Left ventricle myocardium inferior (tissue), 1 donor: ENCODE data around the gene ARHGAP12. TPM values are rescaled to one million over a fixed set of nuclear protein-coding genes. Genes with fewer than 3 reads are reported as not detected.

Experiments
- DNase-seq: peaks from one replicate; pipeline ENCODE4 v3.0.0-alpha.2; 2020
- H3K27ac ChIP-seq: fragments of 200-600 bp; replicated peaks from 2 replicates; pipeline ENCODE4 v1.8.0; 2021
- H3K27me3 ChIP-seq: fragments of 200-600 bp; 2 replicates; pipeline ENCODE4 v1.8.0; 2021; ENCODE audit warnings: low read depth
- H3K36me3 ChIP-seq: fragments of 200-600 bp; 2 replicates; pipeline ENCODE4 v1.8.0; 2021
- H3K4me1 ChIP-seq: fragments of 200-600 bp; 2 replicates; pipeline ENCODE4 v1.8.0; 2021
- H3K4me3 ChIP-seq: fragments of 200-600 bp; 2 replicates; pipeline ENCODE4 v1.8.0; 2021; ENCODE audit warnings: mild to moderate bottlenecking, moderate library complexity
- H3K9me3 ChIP-seq: fragments of 200-600 bp; replicated peaks from 2 replicates; pipeline ENCODE4 v1.8.0; 2021
- CTCF ChIP-seq: fragments of 200-600 bp; IDR thresholded peaks from 2 replicates; pipeline ENCODE4 v1.8.0; 2021; ENCODE audit warnings: antibody characterized with exemption, mild to moderate bottlenecking, borderline replicate concordance
- intact Hi-C: fragments of 100-400 bp; cut with micrococcal nuclease; formaldehyde crosslinking; loops from one replicate; pipeline ENCODE4 v1.11.0; 2022
- total RNA-seq: library from RNA; stranded (reverse); fragmentation: NEBNext Ultra II Directional; extraction: Animal tissue kit (Norgen Biotek cat#: 25700); gene quantifications from one replicate; pipeline ENCODE4 v1.2.1, GENCODE V29; 2021
- donor health status: DM: no; HTN: yes; CAD: no; lungs with severe emphysema.

Gene ARHGAP12
- total RNA-seq, 1 donor from 2014 or later: 22.1 TPM

GRCh38 chr10:31940839-31941653 lies 12.4 kb upstream of the ARHGAP12 start:
- no peak overlapping the region for H3K27ac ChIP-seq

GRCh38 chr10:31939797-31940708 lies 11.4 kb upstream of the ARHGAP12 start:
- no peaks in the 10 kb centered on the region for H3K27me3 ChIP-seq
- intact Hi-C loops: loop anchor here (10.0 kb wide), 1 partner anchor 75 kb away; no protein-coding TSS in a partner anchor
- H3K27ac ChIP-seq: no peak overlapping the region
- no peak for TF ChIP-seq CTCF
- H3K4me3 ChIP-seq: no peak overlapping the region
- H3K36me3 ChIP-seq: no peaks in the 10 kb centered on the region
- no peaks in the 10 kb centered on the region for H3K9me3 ChIP-seq
- DNase-seq: no peak
- H3K4me1 ChIP-seq: no peaks in the 10 kb centered on the region

More at GRCh38 chr10:31940839-31941653, 12.4 kb upstream of the ARHGAP12 start:
- Histone ChIP-seq H3K9me3 (no peaks in the 10 kb centered on the region), H3K36me3 (no peaks in the 10 kb centered on the region), H3K27me3 (no peaks in the 10 kb centered on the region), H3K4me1 (no peaks in the 10 kb centered on the region), H3K4me3 (no peak overlapping the region)
- intact Hi-C loops: loop anchor here (10.0 kb wide), 1 partner anchor 76 kb away; no protein-coding TSS in a partner anchor
- TF ChIP-seq CTCF: no peak
- no peak for DNase-seq

DNA sequence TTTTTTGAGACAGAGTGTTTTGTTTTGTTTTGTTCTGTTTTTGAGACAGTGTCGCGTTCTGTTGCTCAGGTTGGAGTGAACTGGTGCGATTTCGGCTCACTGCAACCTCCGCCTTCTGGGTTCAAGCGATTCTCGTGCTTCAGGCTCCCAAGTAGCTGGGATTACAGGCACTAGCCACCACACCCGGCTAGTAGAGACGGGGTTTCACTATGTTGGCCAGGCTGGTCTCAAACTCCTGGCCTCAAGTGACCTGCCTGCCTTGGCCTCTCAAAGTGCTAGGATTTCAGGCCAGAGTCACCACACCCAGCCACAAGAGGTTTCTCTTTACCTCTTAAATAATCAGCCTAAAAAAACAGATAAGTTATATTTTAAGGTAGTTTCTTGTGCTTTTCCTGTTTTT lies 8.7 kb upstream of the ARHGAP12 start:
- peak; percentile 26 for DNase-seq
- peak overlapping the region; percentile 37 for H3K27ac ChIP-seq
- intact Hi-C loops: no loop called here

GRCh38 chr10:31936933-31937332 lies 8.3 kb upstream of the ARHGAP12 start:
- no peak for DNase-seq
- H3K4me3 ChIP-seq: no peak overlapping the region
- H3K27me3 ChIP-seq: no peaks in the 10 kb centered on the region
- H3K9me3 ChIP-seq: no peaks in the 10 kb centered on the region
- no peak for TF ChIP-seq CTCF
- H3K27ac ChIP-seq: peak overlapping the region; percentile 37
- H3K36me3 ChIP-seq: no peaks in the 10 kb centered on the region
- intact Hi-C loops: no loop called here
- H3K4me1 ChIP-seq: no peaks in the 10 kb centered on the region

More for the DNA sequence above, 8.7 kb upstream of the ARHGAP12 start:
- no peak for TF ChIP-seq CTCF
- Histone ChIP-seq H3K9me3 (no peaks in the 10 kb centered on the region), H3K4me1 (no peaks in the 10 kb centered on the region), H3K4me3 (no peak overlapping the region), H3K27me3 (no peaks in the 10 kb centered on the region), H3K36me3 (no peaks in the 10 kb centered on the region)

DNA sequence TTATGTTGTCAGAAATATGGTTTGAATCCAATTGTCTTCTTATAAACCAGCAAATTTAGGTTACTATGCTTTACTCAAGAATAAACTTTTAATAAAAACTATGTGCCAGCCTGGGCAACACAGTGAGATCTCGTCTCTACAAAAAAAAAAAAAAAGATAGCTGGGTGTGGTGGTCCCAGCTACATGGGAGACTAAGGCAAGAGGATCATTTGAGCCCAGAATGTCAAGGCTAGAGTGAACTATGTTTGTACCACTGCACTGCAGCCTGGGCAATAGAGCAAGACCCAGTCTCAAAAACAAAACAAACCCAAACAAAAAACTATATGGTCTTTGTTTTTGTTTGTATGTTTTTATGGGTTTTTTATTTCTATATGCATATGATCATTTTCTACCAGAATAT lies 7.5 kb upstream of the ARHGAP12 start:
- intact Hi-C loops: no loop called here
- H3K4me3 ChIP-seq: no peak overlapping the region
- no peak for DNase-seq
- no peaks in the 10 kb centered on the region for H3K36me3 ChIP-seq
- no peaks in the 10 kb centered on the region for H3K9me3 ChIP-seq
- no peak overlapping the region for H3K27ac ChIP-seq
- H3K27me3 ChIP-seq: no peaks in the 10 kb centered on the region
- TF ChIP-seq CTCF: no peak
- no peaks in the 10 kb centered on the region for H3K4me1 ChIP-seq
